Prostate gland (tissue), 2 donors: ENCODE results near the gene PIGC.

ENCODE experiments used
- POLR2A ChIP-seq: fragments of 450-650 bp; IDR thresholded peaks from one replicate; pipeline ENCODE4 v1.6.1; 2016; ENCODE audit warnings: antibody characterized with exemption, mild to moderate bottlenecking
- POLR2AphosphoS5 ChIP-seq: sonication (generic); formaldehyde crosslinking; IDR thresholded peaks from one replicate; pipeline ENCODE4 v1.6.1; 2017; ENCODE audit warnings: antibody characterized with exemption
- TF ChIP-seq, protein P1 (sequence below), 4 experiments: fragments of 200-600 bp in 2 of 4; fragments of 450-650 bp in 2 of 4; sonication (generic) in 2 of 4; IDR thresholded peaks; 1 replicate in 3 of 4; 2 replicates in 1 of 4; pipeline ENCODE4 v1.5.1; 2016 to 2019; ENCODE audit warnings: antibody characterized with exemption in 4 of 4, mild to moderate bottlenecking in 2 of 4, moderate library complexity in 2 of 4

DNA sequence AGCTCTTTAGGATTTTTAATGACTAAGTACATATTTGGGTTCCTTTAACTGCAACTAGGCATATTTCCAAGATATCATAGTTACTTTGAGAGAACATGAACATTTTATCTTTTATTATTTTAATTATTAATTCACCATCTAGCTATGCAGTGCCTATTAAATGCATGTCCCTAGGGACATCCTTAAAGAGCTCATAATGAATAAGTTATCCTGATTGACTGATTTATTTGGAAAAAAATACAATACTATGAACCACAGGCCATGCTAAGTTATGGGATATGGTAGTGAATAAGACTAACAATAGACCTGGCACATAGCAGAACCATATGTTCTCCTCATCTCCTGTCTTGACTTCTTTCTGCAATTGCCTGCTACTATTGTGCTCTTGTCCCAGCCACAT, 39.7 kb downstream of the PIGC start:
- TF ChIP-seq, protein P1, sequence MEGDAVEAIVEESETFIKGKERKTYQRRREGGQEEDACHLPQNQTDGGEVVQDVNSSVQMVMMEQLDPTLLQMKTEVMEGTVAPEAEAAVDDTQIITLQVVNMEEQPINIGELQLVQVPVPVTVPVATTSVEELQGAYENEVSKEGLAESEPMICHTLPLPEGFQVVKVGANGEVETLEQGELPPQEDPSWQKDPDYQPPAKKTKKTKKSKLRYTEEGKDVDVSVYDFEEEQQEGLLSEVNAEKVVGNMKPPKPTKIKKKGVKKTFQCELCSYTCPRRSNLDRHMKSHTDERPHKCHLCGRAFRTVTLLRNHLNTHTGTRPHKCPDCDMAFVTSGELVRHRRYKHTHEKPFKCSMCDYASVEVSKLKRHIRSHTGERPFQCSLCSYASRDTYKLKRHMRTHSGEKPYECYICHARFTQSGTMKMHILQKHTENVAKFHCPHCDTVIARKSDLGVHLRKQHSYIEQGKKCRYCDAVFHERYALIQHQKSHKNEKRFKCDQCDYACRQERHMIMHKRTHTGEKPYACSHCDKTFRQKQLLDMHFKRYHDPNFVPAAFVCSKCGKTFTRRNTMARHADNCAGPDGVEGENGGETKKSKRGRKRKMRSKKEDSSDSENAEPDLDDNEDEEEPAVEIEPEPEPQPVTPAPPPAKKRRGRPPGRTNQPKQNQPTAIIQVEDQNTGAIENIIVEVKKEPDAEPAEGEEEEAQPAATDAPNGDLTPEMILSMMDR (IDR thresholded peaks at IDR 0.05) = no peak
- no peak for TF ChIP-seq POLR2A
- no peak for TF ChIP-seq POLR2AphosphoS5
